HUES48 (cell line): Measurements from ENCODE around the gene TSPAN9.

Source experiments
- H3K27ac ChIP-seq: one replicate; pipeline ENCODE4 v1.7.0; 2013; ENCODE audit warnings: low read depth, low read length, inconsistent platforms
- H3K27me3 ChIP-seq: 2 replicates; pipeline ENCODE4 v1.6.1; 2013; ENCODE audit warnings: mild to moderate bottlenecking, low read length; ENCODE audit not compliant: control insufficient read depth, insufficient read depth
- H3K36me3 ChIP-seq: 2 replicates; pipeline ENCODE4 v1.6.1; 2013; ENCODE audit warnings: low read length; ENCODE audit not compliant: control insufficient read depth, insufficient read depth
- H3K4me1 ChIP-seq: 2 replicates; pipeline ENCODE4 v1.6.1; 2013; ENCODE audit warnings: mild to moderate bottlenecking, low read length; ENCODE audit not compliant: control insufficient read depth, insufficient read depth
- H3K4me3 ChIP-seq: 2 replicates; pipeline ENCODE4 v1.5.1; 2013; ENCODE audit warnings: mild to moderate bottlenecking, low read depth, low read length
- H3K9ac ChIP-seq: 2 replicates; pipeline ENCODE4 v1.6.1; 2013; ENCODE audit warnings: mild to moderate bottlenecking, low read depth, low read length, moderate library complexity
- H3K9me3 ChIP-seq: 2 replicates; pipeline ENCODE4 v1.6.1; 2013; ENCODE audit warnings: low read length; ENCODE audit not compliant: control insufficient read depth, insufficient read depth

TSPAN9 gene

GRCh38 chr12:3223601-3224529 lies 146.7 kb downstream of the TSPAN9 start:
- Histone ChIP-seq H3K4me1 (peaks cover 7% of the 10 kb centered on the region), H3K9ac (no peak overlapping the region), H3K9me3 (no peaks in the 10 kb centered on the region), H3K4me3 (no peak overlapping the region), H3K27ac (no peak overlapping the region), H3K36me3 (no peaks in the 10 kb centered on the region), H3K27me3 (no peaks in the 10 kb centered on the region)

GRCh38 chr12:3224530-3224903 lies 147.3 kb downstream of the TSPAN9 start:
- no peak overlapping the region for H3K27ac ChIP-seq
- no peak overlapping the region for H3K9ac ChIP-seq
- no peaks in the 10 kb centered on the region for H3K9me3 ChIP-seq
- H3K4me1 ChIP-seq, result peaks cover 7% of the 10 kb centered on the region
- H3K4me3 ChIP-seq, result no peak overlapping the region
- no peaks in the 10 kb centered on the region for H3K27me3 ChIP-seq
- H3K36me3 ChIP-seq, result no peaks in the 10 kb centered on the region

GRCh38 chr12:3225154-3225795 lies 148.1 kb downstream of the TSPAN9 start:
- no peak overlapping the region for H3K9ac ChIP-seq
- H3K27ac ChIP-seq, result no peak overlapping the region
- H3K4me3 ChIP-seq, result no peak overlapping the region
- H3K4me1 ChIP-seq, result peaks cover 7% of the 10 kb centered on the region
- no peaks in the 10 kb centered on the region for H3K9me3 ChIP-seq
- H3K36me3 ChIP-seq, result no peaks in the 10 kb centered on the region
- H3K27me3 ChIP-seq, result no peaks in the 10 kb centered on the region

GRCh38 chr12:3225796-3226180 lies 148.6 kb downstream of the TSPAN9 start:
- peaks cover 8% of the 10 kb centered on the region for H3K4me1 ChIP-seq
- H3K27ac ChIP-seq, result peak overlapping the region; percentile 11
- no peaks in the 10 kb centered on the region for H3K36me3 ChIP-seq
- H3K4me3 ChIP-seq, result no peak overlapping the region
- no peaks in the 10 kb centered on the region for H3K27me3 ChIP-seq
- H3K9me3 ChIP-seq, result no peaks in the 10 kb centered on the region
- no peak overlapping the region for H3K9ac ChIP-seq

- Histone ChIP-seq H3K9me3 (no peaks in the 10 kb centered on the region), H3K9ac (no peak overlapping the region), H3K27me3 (no peaks in the 10 kb centered on the region), H3K4me1 (peaks cover 13% of the 10 kb centered on the region), H3K36me3 (no peaks in the 10 kb centered on the region), H3K4me3 (no peak overlapping the region), H3K27ac (no peak overlapping the region)
Measured at GRCh38 chr12:3226264-3226663, 149.1 kb downstream of the TSPAN9 start.

GRCh38 chr12:3227076-3227975 lies 150.1 kb downstream of the TSPAN9 start:
- H3K27me3 ChIP-seq, result no peaks in the 10 kb centered on the region
- no peaks in the 10 kb centered on the region for H3K36me3 ChIP-seq
- no peak overlapping the region for H3K4me3 ChIP-seq
- no peak overlapping the region for H3K27ac ChIP-seq
- no peak overlapping the region for H3K9ac ChIP-seq
- H3K9me3 ChIP-seq, result no peaks in the 10 kb centered on the region
- H3K4me1 ChIP-seq, result peaks cover 21% of the 10 kb centered on the region

- no peak overlapping the region for H3K9ac ChIP-seq
- H3K4me1 ChIP-seq, result peaks cover 22% of the 10 kb centered on the region
- no peak overlapping the region for H3K27ac ChIP-seq
- H3K4me3 ChIP-seq, result no peak overlapping the region
- no peaks in the 10 kb centered on the region for H3K9me3 ChIP-seq
- no peaks in the 10 kb centered on the region for H3K27me3 ChIP-seq
- no peaks in the 10 kb centered on the region for H3K36me3 ChIP-seq
Measured at GRCh38 chr12:3228552-3228951, 151.4 kb downstream of the TSPAN9 start.

GRCh38 chr12:3229577-3229976 lies 152.4 kb downstream of the TSPAN9 start:
- Histone ChIP-seq H3K4me3 (no peak overlapping the region), H3K27me3 (no peaks in the 10 kb centered on the region), H3K4me1 (peaks cover 24% of the 10 kb centered on the region), H3K9me3 (no peaks in the 10 kb centered on the region), H3K36me3 (no peaks in the 10 kb centered on the region), H3K27ac (no peak overlapping the region), H3K9ac (no peak overlapping the region)

GRCh38 chr12:3230758-3231375 lies 153.7 kb downstream of the TSPAN9 start:
- Histone ChIP-seq H3K4me1 (peaks cover 24% of the 10 kb centered on the region), H3K4me3 (no peak overlapping the region), H3K27me3 (no peaks in the 10 kb centered on the region), H3K9ac (no peak overlapping the region), H3K36me3 (no peaks in the 10 kb centered on the region), H3K9me3 (no peaks in the 10 kb centered on the region), H3K27ac (no peak overlapping the region)

- Histone ChIP-seq H3K27me3 (no peaks in the 10 kb centered on the region), H3K27ac (no peak overlapping the region), H3K36me3 (no peaks in the 10 kb centered on the region), H3K4me3 (no peak overlapping the region), H3K9ac (no peak overlapping the region), H3K4me1 (peaks cover 25% of the 10 kb centered on the region), H3K9me3 (no peaks in the 10 kb centered on the region)
Measured at GRCh38 chr12:3231399-3231876, 154.3 kb downstream of the TSPAN9 start.
